Body of pancreas (tissue), 4 donors: ENCODE results near the gene ARGLU1. TPM values are rescaled to one million over a fixed set of nuclear protein-coding genes. Genes with fewer than 3 reads are reported as not detected.

ENCODE experiments used
- ATAC-seq: fragments of 150-250 bp; one replicate; pipeline ENCODE4 v1.9.1; 2016
- DNase-seq, 4 donors: peaks; one replicate each; pipeline ENCODE4 v3.0.0-alpha.2; 2019
- H3K27ac ChIP-seq, 4 donors: fragments of 200-600 bp; sonication (generic); 1 replicate in 3 of 4; 2 replicates in 1 of 4; pipeline versions ENCODE4 v1.5.1 to v1.6.1; 2016 to 2019; ENCODE audit warnings: mild to moderate bottlenecking in 1 of 4, mixed read lengths in 1 of 4, moderate library complexity in 1 of 4
- H3K27me3 ChIP-seq, 2 donors: fragments of 200-600 bp; sonication (generic); one replicate each; pipeline ENCODE4 v1.6.0; 2016; ENCODE audit warnings: mild to moderate bottlenecking in 1 of 2
- H3K36me3 ChIP-seq, 2 donors: fragments of 200-600 bp; sonication (generic); replicated peaks in 1 of 2; 2 replicates each; pipeline ENCODE4 v1.5.1; 2016; ENCODE audit warnings: low read depth in 2 of 2; ENCODE audit not compliant: insufficient read depth in 1 of 2
- H3K4me1 ChIP-seq: fragments of 200-600 bp; sonication (generic); one replicate; pipeline ENCODE4 v1.6.0; 2016
- H3K4me3 ChIP-seq, 2 donors: fragments of 200-600 bp; sonication (generic); 1 replicate in 1 of 2; 2 replicates in 1 of 2; pipeline ENCODE4 v1.5.1; 2016 to 2019
- H3K9me3 ChIP-seq, 3 donors: fragments of 200-600 bp; sonication (generic); 1 replicate in 2 of 3; 2 replicates in 1 of 3; pipeline ENCODE4 v1.5.1; 2016
- POLR2A ChIP-seq, 3 donors: fragments of 450-650 bp; IDR thresholded peaks; one replicate each; pipeline ENCODE4 v1.6.1; 2016; ENCODE audit warnings: antibody characterized with exemption in 3 of 3, mild to moderate bottlenecking in 2 of 3
- WGBS, 2 donors: methylation state at CpG; one replicate each; pipeline ENCODE4 v1.1.5; 2017; 5-methylcytosine and 5-hydroxymethylcytosine counted together
- intact Hi-C: fragments of 100-400 bp; cut with DNase I; formaldehyde crosslinking; loops from one replicate; pipeline ENCODE4 v1.15.1; 2023
- total RNA-seq, 2 donors: library from RNA; depleted of rRNA; stranded (reverse); fragments of >200 nt; gene quantifications; one replicate each; pipeline ENCODE4 v1.1.0, GENCODE V29; 2016
- TF ChIP-seq, protein P1 (sequence below), 7 experiments: fragments of 450-650 bp in 4 of 7; fragments of 200-600 bp in 3 of 7; sonication (generic) in 3 of 7; IDR thresholded peaks; one replicate each; pipeline ENCODE4 v1.5.1; 2016 to 2019; ENCODE audit warnings: antibody characterized with exemption in 7 of 7

ARGLU1 gene
- total RNA-seq, 2 donors from 2014 or later = 76.8 to 86.9 TPM

DNA sequence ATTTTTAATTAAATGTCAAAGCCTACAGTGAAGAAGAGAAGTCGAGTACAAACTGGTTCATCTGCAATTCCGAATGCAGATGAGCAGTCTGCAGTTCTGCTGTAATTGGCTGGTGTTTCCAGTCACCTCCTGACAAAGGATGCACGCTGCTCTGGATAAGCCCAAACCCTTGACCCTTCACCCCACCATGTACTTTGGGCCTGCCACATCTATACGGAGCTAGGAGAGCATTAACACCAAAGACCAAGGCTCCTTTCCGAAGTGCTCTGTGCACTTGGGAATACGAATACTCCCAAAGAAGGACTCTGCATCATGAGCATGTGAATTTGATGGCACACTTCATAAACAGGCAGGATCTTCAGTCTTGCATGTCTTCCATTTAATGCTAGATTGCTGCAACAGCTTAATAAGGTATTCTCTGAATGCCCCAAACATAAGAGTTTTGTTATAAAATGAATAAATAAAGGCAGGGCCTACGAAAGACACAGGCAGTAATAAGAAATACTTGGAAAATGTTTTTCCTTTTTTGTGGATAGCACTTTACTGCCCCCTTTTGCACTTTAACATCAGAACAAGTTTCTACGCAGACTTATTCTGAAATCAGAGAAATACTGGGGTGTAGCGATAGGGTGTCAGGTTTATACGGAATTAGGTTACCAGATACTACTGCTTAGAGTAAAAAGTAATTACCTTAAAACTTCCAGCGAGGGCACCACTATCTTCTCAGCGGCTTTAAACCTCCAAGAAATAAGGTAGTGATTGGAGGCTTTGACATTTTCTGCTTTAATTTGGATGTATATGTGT is 47.5 kb downstream of the ARGLU1 start:
- Histone ChIP-seq H3K9me3 (no peaks in the 10 kb centered on the region), H3K4me3 (no peak overlapping the region), H3K27me3 (no peaks in the 10 kb centered on the region), H3K36me3 (no peaks in the 10 kb centered on the region), H3K4me1 (peaks cover 5% of the 10 kb centered on the region), H3K27ac (no peak overlapping the region)
- TF ChIP-seq POLR2A (IDR thresholded peaks at IDR 0.05) = no peak
- TF ChIP-seq, protein P1, sequence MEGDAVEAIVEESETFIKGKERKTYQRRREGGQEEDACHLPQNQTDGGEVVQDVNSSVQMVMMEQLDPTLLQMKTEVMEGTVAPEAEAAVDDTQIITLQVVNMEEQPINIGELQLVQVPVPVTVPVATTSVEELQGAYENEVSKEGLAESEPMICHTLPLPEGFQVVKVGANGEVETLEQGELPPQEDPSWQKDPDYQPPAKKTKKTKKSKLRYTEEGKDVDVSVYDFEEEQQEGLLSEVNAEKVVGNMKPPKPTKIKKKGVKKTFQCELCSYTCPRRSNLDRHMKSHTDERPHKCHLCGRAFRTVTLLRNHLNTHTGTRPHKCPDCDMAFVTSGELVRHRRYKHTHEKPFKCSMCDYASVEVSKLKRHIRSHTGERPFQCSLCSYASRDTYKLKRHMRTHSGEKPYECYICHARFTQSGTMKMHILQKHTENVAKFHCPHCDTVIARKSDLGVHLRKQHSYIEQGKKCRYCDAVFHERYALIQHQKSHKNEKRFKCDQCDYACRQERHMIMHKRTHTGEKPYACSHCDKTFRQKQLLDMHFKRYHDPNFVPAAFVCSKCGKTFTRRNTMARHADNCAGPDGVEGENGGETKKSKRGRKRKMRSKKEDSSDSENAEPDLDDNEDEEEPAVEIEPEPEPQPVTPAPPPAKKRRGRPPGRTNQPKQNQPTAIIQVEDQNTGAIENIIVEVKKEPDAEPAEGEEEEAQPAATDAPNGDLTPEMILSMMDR (IDR thresholded peaks at IDR 0.05) = peak in 5 of 7 experiments; percentile 13 to 52 (median 35)
- ATAC-seq (no peak), DNase-seq (no peak)
- intact Hi-C loops = loop anchor here (10.0 kb wide), 2 partner anchors 436 to 1116 kb away; no protein-coding TSS in a partner anchor
- WGBS, 2 donors = 53 to 58% methylated on average over 12 of the region's 12 CpGs

DNA sequence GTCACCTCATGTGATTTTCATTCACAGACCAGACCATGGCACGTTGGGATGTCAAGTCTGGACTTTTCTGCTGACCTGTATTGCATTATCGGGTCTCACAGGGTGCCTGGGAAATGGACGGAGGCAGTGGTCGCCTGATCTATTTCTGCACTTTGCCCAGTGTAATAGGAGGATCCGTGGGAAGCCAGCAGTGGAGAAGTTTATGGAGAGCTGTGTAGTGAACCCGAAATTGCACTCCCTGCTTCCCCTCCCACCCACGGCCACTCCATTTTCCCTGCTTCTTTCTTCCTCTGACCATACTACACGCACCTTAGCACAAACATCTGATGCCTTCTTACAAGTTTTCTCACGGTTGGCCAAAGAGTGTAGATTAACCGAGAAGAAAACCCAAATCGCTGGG is 49.4 kb downstream of the ARGLU1 start:
- H3K36me3 ChIP-seq = no peaks in the 10 kb centered on the region
- TF ChIP-seq, protein P1 (IDR thresholded peaks at IDR 0.05) = no peak
- TF ChIP-seq POLR2A (IDR thresholded peaks at IDR 0.05) = no peak
- WGBS, 2 donors = 79 to 84% methylated on average over 11 of the region's 11 CpGs
- peaks cover 5% of the 10 kb centered on the region for H3K4me1 ChIP-seq
- no peak for ATAC-seq
- no peaks in the 10 kb centered on the region for H3K27me3 ChIP-seq
- no peaks in the 10 kb centered on the region for H3K9me3 ChIP-seq
- no peak overlapping the region for H3K27ac ChIP-seq
- DNase-seq = no peak
- intact Hi-C loops = no loop called here
- no peak overlapping the region for H3K4me3 ChIP-seq

DNA sequence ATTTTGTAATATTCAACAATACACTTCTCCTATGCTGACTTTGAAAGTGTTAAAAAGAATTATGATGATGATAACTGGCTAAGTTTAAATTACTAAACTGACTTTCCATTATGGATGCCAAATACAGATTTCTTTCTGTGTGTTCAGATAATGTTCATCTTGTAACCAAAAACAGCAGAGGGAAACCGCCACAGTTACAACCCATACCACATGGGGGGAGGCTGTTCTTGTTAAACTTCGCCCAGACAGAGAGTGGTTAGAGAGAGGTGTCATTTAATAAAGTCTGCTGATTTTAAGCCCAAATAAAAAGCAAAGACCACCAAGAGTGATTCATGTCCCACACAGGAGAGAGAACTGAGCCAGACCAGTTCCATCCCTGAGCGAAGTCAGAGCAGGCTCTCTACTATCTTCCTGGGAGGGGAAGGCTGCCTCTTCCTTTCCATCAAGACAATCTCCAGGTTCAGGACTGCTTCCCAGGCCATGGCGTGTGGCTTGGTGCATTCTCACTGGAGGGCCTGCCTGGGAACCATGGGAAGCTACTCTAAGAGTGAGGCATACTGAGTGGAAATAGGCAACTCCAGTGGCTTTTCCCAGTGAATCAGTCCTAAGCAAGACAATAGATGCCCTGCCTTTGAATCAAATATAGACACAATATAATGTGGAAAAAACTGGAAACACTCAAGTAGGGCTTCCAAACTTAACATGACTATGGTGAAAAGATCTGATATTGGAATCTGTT is 50.7 kb downstream of the ARGLU1 start:
- H3K4me3 ChIP-seq = no peak overlapping the region
- no peaks in the 10 kb centered on the region for H3K36me3 ChIP-seq
- no peak for ATAC-seq
- intact Hi-C loops = no loop called here
- no peak for DNase-seq
- H3K27ac ChIP-seq = no peak overlapping the region
- H3K27me3 ChIP-seq = no peaks in the 10 kb centered on the region
- no peaks in the 10 kb centered on the region for H3K9me3 ChIP-seq
- H3K4me1 ChIP-seq = peaks cover 5% of the 10 kb centered on the region
- 85 to 87% methylated on average over 4 of the region's 4 CpGs for WGBS, 2 donors
- TF ChIP-seq, protein P1 (IDR thresholded peaks at IDR 0.05) = no peak
- TF ChIP-seq POLR2A (IDR thresholded peaks at IDR 0.05) = no peak

DNA sequence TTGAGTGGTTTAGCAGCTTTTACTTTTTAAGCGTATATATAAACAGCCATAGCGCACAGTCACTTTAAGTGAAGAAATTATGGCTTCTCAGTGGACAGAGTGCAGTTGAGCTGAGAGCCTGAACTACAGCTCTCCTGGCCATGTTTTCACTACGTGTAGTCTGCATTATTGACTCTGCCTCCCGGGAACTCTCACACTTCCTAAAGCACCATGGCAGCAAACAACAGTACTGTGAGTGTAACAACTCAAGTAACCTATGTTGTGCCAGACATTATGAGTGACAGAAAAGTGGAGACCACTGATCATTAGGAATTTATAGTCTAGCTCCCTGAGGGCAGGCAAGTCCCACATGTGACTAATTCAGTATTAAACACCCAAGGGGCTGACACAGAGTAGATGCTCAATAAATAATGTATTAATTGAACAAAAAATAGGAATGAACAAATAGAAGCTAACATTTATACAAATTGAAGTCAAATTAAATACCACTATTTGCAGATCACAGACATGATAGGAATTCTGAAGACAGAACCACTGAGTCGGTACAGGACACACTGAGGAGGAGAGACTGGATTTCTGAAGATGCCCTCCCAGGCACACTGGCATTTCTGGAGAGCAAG is 52.2 kb downstream of the ARGLU1 start:
- no peak for DNase-seq

More for the DNA sequence above, 52.2 kb downstream of the ARGLU1 start:
- peaks cover 1% of the 10 kb centered on the region for H3K4me1 ChIP-seq
- 80% methylated on average over 5 of the region's 5 CpGs for WGBS, 2 donors
- H3K4me3 ChIP-seq = no peak overlapping the region
- no peaks in the 10 kb centered on the region for H3K27me3 ChIP-seq
- H3K36me3 ChIP-seq = no peaks in the 10 kb centered on the region
- H3K27ac ChIP-seq = no peak overlapping the region
- intact Hi-C loops = no loop called here
- ATAC-seq = no peak
- TF ChIP-seq, protein P1 (IDR thresholded peaks at IDR 0.05) = no peak
- no peak for TF ChIP-seq POLR2A (IDR thresholded peaks at IDR 0.05)
- H3K9me3 ChIP-seq = no peaks in the 10 kb centered on the region
